GM21360 (cell line): ENCODE data around the gene ESCO1.
"Not testable (repeated sequence)": the region's sequence is repeated elsewhere in the genome, so short reads cannot be mapped to it uniquely, and the experiment has no call there.

Experiments used
- ATAC-seq: cut with Tn5 transposase; IDR thresholded peaks from one replicate; pipeline ENCODE4 v1.9.1; 2021; ENCODE audit warnings: mild to moderate bottlenecking, moderate library complexity; ENCODE audit not compliant: unreplicated experiment

The ESCO1 gene, protein sequence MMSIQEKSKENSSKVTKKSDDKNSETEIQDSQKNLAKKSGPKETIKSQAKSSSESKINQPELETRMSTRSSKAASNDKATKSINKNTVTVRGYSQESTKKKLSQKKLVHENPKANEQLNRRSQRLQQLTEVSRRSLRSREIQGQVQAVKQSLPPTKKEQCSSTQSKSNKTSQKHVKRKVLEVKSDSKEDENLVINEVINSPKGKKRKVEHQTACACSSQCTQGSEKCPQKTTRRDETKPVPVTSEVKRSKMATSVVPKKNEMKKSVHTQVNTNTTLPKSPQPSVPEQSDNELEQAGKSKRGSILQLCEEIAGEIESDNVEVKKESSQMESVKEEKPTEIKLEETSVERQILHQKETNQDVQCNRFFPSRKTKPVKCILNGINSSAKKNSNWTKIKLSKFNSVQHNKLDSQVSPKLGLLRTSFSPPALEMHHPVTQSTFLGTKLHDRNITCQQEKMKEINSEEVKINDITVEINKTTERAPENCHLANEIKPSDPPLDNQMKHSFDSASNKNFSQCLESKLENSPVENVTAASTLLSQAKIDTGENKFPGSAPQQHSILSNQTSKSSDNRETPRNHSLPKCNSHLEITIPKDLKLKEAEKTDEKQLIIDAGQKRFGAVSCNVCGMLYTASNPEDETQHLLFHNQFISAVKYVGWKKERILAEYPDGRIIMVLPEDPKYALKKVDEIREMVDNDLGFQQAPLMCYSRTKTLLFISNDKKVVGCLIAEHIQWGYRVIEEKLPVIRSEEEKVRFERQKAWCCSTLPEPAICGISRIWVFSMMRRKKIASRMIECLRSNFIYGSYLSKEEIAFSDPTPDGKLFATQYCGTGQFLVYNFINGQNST

DNA sequence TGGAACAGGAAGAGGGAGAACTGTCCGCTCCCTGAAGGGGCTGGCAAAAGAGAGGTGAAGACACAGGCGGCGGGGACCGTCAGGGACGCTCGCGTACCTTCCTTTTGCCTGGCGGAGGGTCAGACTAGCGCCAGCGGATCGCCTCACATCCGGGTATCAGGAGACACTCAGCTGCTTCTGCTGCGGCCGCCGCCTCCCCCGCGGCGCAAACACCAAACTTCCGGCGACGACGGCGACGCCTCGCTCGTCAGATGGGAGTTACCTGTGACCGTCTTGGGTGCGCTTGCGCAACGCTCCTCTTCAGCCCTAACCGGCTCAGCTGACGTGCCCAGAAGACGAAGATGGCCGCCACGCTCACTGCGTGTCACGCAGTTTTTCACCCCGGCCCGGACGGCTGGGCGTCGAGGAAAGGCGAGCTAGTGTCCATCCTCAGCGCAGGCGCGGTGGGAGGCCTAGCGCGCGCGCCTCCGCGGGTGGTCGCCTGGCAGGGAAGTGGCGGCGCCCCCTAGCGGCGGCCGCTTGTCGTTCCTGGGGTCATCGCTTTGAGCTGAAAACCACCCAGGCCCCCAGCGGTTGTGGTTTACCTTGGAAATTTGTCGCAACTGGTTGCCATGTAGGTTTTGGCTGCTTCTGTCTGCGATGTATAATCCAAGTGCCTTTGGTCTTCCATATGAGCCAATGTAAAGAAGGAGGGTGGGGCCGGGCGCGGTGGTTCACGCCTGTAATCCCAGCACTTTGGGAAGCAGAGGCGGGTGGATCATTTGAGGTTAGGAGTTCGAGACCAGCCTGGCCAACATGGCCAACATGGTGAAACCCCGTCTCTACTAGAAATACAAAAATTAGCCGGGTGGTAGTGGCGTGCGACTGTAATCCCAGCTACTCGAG, at the start of gene ESCO1:
Gene ESCO1 (minus strand): TSS at position 179 of the 885 bp plus-strand sequence. CDS start 25,861 bp downstream, outside the sequence.
- ATAC-seq = peak; percentile 84

DNA sequence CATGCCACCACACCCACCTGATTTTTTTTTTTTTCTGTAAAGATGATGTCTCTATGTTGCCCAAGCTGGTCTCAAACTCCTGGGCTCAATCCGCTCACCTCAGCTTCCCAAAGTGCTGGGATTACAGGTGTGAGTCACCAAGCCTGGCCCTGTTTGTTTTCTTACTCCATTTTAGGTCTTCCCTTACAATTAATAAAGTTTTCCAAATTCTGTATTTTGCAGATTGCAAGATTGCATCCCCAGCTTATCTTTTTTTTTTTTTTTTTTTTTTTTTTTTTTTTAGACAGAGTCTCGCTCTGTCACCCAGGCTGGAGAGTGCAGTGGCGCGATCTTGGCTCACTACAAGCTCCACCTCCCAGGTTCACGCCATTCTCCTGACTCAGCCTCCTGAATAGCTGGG, 39.9 kb upstream of the ESCO1 start:
- not testable (repeated sequence) for ATAC-seq

DNA sequence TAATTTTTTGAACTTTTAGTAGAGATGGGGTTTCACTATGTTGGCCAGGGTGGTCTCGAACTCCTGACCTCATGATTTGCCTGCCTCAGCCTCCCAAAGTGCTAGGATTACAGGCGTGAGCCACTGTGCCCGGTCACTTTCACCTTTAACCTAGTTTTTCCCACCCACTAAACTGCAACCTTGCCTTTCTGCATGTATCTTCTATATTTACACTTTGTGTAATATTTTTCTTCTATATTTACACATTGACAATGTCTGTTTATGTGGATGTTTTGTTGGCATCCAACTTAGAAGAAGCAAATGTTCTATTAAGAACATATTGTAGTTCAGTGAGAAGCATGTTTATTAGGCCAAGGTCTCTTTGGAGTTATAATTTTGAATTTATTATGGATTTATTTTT, 38.3 kb upstream of the ESCO1 start:
- ATAC-seq = no peak

DNA sequence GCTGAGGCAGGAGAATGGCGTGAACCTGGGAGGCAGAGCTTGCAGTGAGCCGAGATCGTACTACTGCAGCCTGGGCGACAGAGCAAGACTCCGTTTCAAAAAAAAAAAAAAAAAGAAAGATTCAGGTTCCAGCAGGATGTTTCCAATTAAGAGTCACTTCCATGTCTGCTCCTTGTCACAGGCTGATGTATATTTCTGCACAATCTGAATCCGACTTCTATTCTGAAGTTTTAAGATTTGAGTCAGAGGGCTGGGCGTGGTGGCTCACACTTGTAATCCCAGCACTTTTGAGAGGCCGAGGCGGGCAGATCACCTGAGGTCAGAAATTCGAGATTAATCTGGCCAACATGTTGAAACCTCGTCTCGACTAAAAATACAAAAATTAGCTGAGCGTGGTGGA, 36.3 kb upstream of the ESCO1 start:
- no peak for ATAC-seq

DNA sequence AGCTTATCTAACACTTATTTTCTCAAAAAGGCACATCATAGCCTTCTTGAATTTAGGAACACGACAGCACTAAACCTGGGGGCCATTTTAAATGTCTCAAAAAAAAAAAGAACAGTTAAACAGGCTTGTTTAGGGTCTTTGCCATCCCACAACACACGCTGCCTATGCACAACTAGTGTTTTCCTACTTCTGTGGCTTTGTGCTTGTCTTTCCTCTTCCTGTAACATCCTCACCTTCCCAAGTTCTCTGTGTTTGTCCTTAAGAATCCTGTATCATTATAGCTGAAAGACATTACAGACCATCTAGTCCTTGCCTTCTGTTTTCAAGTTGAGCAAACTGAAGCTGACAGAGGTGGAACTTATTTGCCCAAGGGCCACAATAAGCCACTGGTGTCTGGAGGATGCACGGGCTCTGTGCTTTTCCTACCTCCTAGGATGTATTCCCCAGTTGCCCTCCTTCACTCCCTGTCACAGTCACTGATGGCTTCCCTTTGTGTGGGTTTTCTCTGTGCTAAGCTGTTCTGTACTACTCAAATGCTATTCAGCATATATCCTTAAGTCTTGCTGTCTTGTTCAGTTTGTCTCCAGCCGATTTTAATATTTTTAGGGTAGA, 34.2 kb upstream of the ESCO1 start:
- ATAC-seq = no peak

DNA sequence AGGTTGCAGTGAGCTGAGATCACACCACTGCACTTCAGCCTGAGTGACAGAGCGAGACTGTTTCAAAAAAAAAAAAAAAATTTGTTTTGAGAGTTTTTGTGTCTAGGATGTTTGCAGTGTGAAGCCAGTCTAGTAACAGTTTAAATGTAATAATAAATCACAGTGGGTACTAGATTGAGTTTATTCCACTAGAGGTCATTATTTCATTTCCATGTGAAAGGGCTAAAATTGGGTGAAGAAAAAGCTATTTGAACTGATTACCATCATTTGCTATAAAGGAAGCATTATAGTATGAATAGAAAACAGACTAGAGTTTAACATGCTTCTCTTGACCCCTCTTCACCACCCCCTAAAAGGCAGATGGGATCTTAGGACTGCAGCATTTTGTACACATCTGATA, 31.9 kb upstream of the ESCO1 start:
- ATAC-seq = no peak

DNA sequence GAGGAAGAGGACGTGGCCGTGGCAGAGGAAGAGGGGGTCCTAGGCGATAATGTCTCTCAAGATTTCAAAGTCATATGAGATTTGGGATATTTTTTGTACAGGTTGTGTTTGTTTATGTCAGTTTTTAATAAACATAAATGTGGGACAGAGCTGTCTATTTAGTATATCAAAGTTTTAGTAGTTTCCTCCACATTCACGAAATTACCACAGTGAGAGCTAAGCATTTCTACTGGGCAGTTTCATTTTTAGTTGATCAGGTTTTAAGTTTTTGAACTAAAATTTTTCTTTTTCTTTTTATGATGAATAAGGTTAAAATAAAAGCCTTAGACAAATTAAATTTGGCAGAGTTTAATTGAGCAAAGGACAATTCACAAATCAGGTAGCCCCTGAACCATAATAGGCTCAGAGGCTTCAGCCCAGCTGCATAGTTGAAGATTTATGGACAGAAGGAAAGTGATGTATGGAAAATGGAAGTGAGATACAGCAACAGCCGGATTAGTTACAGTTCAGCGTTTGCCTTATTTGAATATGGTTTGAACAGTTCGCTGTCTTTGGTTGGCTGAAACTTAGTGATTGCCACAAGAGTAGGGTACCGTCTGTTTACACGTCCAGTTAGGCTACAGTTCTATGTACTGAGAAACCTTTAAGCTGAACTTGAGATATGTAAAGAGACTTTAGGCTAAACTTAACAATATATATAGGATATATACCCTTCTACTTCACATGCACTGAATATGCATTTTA, 28.8 kb upstream of the ESCO1 start:
- peak; percentile 85 for ATAC-seq

DNA sequence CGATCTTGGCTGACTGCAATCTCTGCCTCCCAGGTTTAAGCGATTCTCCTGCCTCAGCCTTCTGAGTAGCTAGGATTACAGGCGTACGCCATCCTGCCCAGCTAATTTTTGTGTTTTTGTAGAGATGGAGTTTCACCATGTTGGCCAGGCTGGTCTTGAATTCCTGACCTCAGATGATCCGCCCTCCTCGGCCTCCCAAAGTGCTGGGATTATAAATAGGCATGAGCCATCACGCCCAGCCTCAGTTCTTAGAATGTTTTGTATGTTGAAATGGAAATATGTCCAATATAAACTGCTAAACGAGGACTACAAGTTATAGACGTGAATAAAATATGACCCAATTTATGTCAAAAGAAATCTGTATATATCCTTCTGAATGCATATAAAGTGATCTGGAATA, 21.1 kb upstream of the ESCO1 start:
- not testable (repeated sequence) for ATAC-seq

DNA sequence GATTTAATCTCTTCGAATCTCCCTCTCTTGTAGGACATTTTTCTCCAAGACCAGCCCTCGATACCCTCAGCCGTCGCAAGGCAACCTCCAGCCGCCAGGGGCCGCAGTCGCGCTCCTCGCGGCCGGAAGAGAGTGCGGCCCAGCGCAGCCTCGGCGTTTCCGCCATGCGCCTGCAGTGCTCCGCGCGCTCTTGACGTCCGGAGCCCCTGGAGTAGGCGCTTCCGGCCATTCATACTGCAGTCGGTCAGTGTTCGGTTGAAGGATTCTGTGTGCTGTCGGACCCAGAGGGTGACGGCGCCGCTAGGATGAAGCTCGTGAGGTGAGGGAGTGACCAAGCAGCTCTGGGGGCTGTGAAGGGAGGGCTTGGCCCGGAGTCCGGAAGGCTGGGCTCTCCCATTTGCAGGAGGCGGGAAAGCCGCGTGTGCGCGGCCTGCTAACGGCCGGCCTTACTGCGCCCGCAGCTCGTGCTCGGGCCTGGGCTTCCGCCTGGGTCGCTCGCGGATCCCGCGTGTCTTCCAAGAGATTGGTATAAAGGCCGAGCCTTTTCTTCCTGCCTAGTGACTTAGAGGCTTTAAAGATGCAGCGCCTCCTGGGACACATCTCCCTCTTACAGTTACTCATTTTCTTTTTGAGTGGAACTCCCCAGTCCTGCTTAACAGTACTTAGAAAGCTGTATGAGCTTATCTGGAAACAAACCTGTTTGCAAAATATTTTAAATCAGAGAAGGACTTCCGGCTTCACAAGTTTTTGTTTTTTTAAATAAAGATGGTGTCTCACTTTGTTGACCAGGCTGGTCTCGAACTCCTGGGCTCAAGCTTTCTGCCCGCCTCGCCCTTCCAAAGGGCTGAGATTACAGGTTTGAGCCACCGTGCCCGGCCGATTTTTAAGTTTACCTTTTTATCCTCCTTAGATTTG, 11.9 kb upstream of the ESCO1 start, which contains the start of gene SNRPD1:
Gene SNRPD1 (plus strand): TSS at position 190 of the 915 bp plus-strand sequence. CDS start 116 bp downstream, at position 306.
- ATAC-seq = peak; percentile 98

DNA sequence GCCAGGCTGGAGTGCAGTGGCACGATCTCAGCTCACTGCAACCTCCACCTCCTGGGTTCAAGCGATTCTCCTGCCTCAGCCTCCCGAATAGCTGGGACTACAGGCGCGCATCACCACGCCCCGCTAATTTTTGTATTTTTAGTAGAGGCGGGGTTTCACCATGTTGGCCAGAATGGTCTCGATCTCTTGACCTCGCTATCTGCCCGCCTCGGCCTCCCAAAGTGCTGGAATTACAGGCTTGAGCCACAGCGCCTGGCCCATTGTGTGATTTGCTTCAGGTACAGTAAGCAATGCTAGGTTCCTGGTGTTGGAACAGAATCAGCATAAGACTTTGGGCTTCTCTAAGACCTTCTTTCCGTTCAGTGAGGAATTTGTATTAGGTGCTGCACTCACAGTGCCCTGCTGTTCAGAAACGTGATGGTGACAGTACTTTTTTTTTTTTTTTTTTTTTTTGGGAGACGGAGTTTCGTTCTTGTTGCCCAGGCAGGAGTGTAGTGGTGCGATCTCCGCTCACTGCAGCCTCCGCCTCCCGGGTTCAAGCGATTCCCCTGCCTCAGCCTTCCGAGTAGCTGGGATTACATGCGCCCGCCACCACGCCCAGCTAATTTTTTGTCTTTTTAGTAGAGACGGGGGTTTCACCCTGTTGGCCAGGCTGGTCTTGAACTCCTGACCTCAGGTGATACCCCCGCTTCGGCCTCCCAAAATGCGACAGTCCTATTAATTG, 11.1 kb upstream of the ESCO1 start:
- peak; percentile 2 for ATAC-seq

DNA sequence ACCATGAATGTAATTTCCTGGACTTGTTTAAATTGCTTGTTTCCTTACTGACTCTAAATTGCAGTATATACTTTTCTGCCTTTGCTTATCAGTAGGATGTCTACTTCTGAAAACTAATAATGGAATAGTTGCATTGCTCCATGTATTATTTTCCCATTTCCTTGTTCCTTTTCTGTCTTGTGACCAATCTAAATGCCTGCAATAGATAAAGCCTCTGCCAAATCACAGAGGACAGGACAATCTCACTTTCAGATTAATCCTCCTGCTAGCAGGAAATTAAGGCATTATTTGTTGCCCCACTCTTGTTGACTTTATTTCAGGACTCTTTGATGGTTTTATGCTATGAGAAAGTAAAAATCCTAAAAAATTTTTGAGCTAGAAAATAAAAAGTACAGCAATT, 4.7 kb upstream of the ESCO1 start:
- no peak for ATAC-seq

DNA sequence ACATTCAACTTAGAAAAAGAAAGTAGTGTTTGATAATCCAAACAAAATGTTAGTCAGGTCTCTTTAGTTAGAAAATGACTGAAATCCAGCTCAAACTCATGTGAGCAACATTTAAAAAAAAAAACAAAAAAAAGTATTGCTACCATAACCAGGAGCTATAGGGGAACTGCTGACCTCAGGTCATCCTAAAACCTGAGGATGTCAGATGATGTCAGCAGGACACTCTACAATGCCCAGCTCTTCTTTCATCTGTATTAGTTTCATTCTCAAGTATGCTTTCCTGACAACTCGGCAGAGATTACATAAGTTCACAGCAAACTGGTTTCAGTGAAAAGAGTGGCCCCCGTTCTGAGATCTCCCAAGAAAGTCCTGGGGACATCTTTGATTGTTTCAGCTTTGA, 4.2 kb upstream of the ESCO1 start:
- no peak for ATAC-seq

DNA sequence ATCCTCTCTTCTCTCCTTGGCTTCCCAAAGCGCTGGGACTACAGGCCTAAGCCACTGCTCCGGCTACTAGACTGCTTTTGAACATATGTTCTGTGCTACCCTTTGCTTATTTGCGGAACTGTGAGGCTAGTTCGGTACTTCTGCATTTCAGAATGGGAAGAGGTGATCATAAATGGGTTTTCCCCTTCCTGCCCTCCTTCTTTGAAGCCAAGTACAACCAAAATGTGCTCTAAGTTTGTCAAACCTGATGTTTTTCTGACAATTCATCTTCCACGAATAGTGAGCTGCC, 1.7 kb upstream of the ESCO1 start:
- ATAC-seq = no peak

DNA sequence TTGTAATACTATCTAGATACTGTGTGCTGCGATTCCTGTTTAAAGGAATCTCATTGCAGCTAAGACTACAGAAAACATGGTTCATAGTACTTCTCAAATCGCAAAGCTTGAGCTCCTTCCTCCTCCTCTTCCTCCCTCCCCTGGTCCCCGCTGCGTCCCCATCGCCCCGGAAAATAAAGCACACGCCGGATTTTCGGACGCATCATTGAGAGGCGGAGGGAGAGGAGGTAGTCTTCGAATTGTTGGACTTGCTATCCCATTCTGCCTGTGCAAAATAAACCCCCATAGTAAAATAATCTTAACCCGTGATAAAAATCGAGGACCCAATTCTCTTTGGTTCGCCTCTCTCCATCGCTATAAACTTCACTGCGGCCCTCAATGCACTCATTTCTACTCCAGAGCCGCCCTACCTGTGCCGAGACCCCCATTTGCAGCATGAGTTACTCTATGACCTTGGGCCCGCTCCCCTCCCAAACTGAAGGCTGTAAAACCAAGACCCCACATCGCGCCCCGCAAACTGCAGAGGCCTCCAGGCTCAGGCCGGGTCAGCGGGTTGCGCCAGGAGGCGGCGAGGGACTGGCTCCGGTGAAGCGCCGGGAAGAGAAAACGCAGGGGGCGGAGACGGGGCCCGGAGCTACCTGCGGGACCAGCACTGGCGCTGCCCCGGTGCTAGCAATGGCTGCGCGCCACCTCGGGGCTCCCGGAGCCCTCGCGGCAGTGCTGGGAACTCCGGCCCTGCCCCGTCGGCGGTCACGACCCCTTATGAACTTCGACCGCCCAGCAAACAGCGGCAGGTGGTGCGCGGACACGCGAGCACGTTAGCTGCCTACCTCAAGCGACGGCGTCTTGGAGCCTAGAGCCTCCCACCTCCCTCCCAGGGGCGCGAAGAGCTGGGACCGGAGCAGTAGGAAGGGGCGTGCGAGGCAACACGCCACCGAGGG, 649 bp downstream of the ESCO1 start:
- peak; percentile 38 for ATAC-seq

DNA sequence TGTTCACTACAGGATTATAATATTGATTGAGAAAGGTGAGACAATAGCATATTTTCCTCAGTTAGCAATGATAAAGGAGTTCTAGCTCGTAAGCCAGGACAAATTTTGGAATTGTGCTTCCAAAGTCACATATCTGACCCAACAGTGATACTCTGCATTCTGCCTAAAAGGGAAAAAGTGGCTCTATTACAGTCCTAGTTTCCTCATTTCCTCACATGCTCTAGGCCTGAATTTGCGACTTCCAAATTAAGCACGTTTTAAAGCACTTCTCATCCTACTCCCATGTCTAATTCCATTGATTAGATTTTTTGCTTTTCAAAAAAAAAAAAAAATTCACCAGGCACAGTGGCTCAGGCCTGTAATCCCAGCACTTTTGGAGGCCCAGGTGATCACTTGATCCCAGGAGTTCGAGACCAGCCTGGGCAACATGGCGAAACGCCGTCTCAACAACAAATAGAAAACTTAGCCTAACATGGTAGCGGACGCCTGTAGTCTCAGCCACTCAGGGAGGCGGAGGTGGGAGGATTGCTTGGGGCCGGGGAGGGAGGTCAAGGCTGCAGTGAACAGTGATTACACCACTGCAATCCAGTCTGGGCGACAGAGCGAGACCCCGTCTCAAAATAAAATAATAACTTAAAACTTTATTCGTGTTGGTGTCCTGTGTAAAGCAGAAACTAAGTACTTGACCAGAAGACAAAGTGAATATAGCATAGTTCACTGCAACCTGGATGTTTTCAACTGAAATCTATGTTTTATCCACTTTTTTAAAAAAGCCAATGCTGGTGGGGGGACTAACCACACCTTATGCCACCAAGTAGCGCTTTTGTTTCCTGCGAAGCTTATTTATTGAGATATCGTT, 1.5 kb downstream of the ESCO1 start:
- no peak for ATAC-seq

DNA sequence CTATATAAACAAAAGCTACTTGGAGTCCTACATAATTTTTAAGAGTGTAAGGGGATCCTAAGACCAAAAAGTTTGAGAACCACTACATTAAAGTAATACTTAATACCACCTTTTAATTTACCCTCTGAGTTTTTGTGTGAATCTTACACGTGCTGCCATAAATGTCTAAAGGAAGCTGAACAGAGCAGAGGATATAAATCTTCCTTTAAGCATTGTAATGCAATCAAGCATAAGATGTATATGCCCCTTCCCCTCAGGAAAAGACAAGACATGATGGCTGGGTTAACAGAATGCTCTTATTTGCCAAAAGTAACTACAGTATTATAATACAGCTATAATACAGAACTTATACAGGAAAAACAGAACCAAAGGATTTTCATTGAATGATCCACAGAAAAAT, 2.9 kb downstream of the ESCO1 start:
- no peak for ATAC-seq
